CD14-positive monocyte (primary cell): Measurements from ENCODE around the gene WDFY3. TPM values are rescaled to one million over a fixed set of nuclear protein-coding genes. Genes with fewer than 3 reads are reported as not detected.

Experiments
- DNase-seq, 3 donors: peaks; one replicate each; pipeline ENCODE4 v3.0.0-alpha.2; 2011 to 2022
- H2AFZ ChIP-seq: 2 replicates; pipeline ENCODE4 v1.6.0; 2012; ENCODE audit warnings: mild to moderate bottlenecking, low read depth, low read length, inconsistent platforms; ENCODE audit not compliant: insufficient read depth, poor library complexity, severe bottlenecking
- H3K27ac ChIP-seq, 2 donors: 1 replicate in 1 of 2; 2 replicates in 1 of 2; pipeline ENCODE4 v1.5.1; 2012 to 2013; ENCODE audit warnings: low read length in 2 of 2, control low read depth in 1 of 2, inconsistent platforms in 1 of 2, low read depth in 1 of 2, mild to moderate bottlenecking in 1 of 2
- H3K27me3 ChIP-seq, 2 donors: one replicate each; pipeline versions ENCODE4 v1.6.0 to v1.6.1; 2011 to 2013; ENCODE audit warnings: low read length in 2 of 2; ENCODE audit not compliant: control insufficient read depth in 2 of 2, insufficient read depth in 2 of 2
- H3K36me3 ChIP-seq, 2 donors: replicated peaks in 1 of 2; 1 replicate in 1 of 2; 2 replicates in 1 of 2; pipeline versions ENCODE4 v1.5.1 to v1.6.1; 2012 to 2013; ENCODE audit warnings: low read length in 2 of 2, control low read depth in 1 of 2, inconsistent platforms in 1 of 2, mild to moderate bottlenecking in 1 of 2; ENCODE audit not compliant: insufficient read depth in 2 of 2, control insufficient read depth in 1 of 2
- H3K4me1 ChIP-seq, 2 donors: 1 replicate in 1 of 2; 2 replicates in 1 of 2; pipeline versions ENCODE4 v1.5.1 to v1.6.1; 2012 to 2013; ENCODE audit warnings: low read length in 2 of 2, control low read depth in 1 of 2, inconsistent platforms in 1 of 2, mild to moderate bottlenecking in 1 of 2, moderate library complexity in 1 of 2; ENCODE audit not compliant: insufficient read depth in 2 of 2, control insufficient read depth in 1 of 2
- H3K4me2 ChIP-seq: replicated peaks from 2 replicates; pipeline ENCODE3; 2012; ENCODE audit warnings: low read length, moderate library complexity, mild to moderate bottlenecking; ENCODE audit not compliant: poor library complexity, severe bottlenecking; ENCODE audit errors: extremely low read depth
- H3K4me3 ChIP-seq, 3 experiments: fragments of 200-600 bp in 1 of 3; sonication (generic) in 1 of 3; replicated peaks in 1 of 3; 1 replicate in 2 of 3; 2 replicates in 1 of 3; pipeline ENCODE4 v1.5.1; 2011 to 2013; ENCODE audit warnings: low read length in 3 of 3, mild to moderate bottlenecking in 3 of 3, control low read depth in 2 of 3, low read depth in 2 of 3, inconsistent platforms in 1 of 3, moderate library complexity in 1 of 3
- H3K79me2 ChIP-seq: 2 replicates; pipeline ENCODE4 v1.6.0; 2012; ENCODE audit warnings: mild to moderate bottlenecking, control low read depth, inconsistent platforms, low read length, moderate library complexity; ENCODE audit not compliant: insufficient read depth
- H3K9ac ChIP-seq: 2 replicates; pipeline ENCODE4 v1.6.0; 2017; ENCODE audit warnings: low read length, mild to moderate bottlenecking; ENCODE audit not compliant: insufficient read depth, poor library complexity, severe bottlenecking
- H3K9me3 ChIP-seq, 2 donors: replicated peaks in 1 of 2; 1 replicate in 1 of 2; 2 replicates in 1 of 2; pipeline versions ENCODE4 v1.5.1 to v1.6.1; 2012 to 2013; ENCODE audit warnings: low read length in 2 of 2, control low read depth in 1 of 2; ENCODE audit not compliant: control insufficient read depth in 1 of 2, insufficient read depth in 1 of 2
- H4K20me1 ChIP-seq: 2 replicates; pipeline ENCODE4 v1.6.0; 2012; ENCODE audit warnings: mild to moderate bottlenecking, low read length, control low read depth, moderate library complexity; ENCODE audit not compliant: insufficient read depth
- H3K27ac Mint-ChIP-seq, 7 donors: one replicate each; pipeline ENCODE4 v1.8.0; 2020; ENCODE audit warnings: mild to moderate bottlenecking in 7 of 7, mixed read lengths in 7 of 7, moderate library complexity in 6 of 7, inconsistent platforms in 2 of 7
- H3K27me3 Mint-ChIP-seq, 3 donors: one replicate each; pipeline ENCODE4 v1.8.0; 2021 to 2022; ENCODE audit warnings: low read depth in 3 of 3, mild to moderate bottlenecking in 3 of 3, mixed read lengths in 3 of 3, moderate library complexity in 3 of 3, inconsistent platforms in 1 of 3
- H3K36me3 Mint-ChIP-seq, 2 donors: one replicate each; pipeline ENCODE4 v1.8.0; 2020; ENCODE audit warnings: mixed read lengths in 2 of 2, inconsistent platforms in 1 of 2, mild to moderate bottlenecking in 1 of 2
- H3K4me1 Mint-ChIP-seq: one replicate; pipeline ENCODE4 v1.8.0; 2020; ENCODE audit warnings: mild to moderate bottlenecking, mixed read lengths
- H3K4me3 Mint-ChIP-seq, 2 donors: one replicate each; pipeline ENCODE4 v1.8.0; 2020; ENCODE audit warnings: mild to moderate bottlenecking in 2 of 2, mixed read lengths in 2 of 2, moderate library complexity in 1 of 2
- H3K9me3 Mint-ChIP-seq, 7 donors: one replicate each; pipeline ENCODE4 v1.8.0; 2020 to 2022; ENCODE audit warnings: mixed read lengths in 7 of 7, mild to moderate bottlenecking in 6 of 7, moderate library complexity in 6 of 7, inconsistent platforms in 2 of 7
- WGBS: methylation state at CpG from one replicate; pipeline ENCODE4 v1.1.5; 2013; ENCODE audit warnings: missing lambda C conversion rate; ENCODE audit not compliant: insufficient coverage; 5-methylcytosine and 5-hydroxymethylcytosine counted together
- intact Hi-C, 2 donors: fragments of 100-400 bp; cut with micrococcal nuclease; formaldehyde crosslinking; loops; one replicate each; pipeline versions ENCODE4 v1.15.0 to v1.15.1; 2023
- polyA plus RNA-seq, 3 donors: library from polyadenylated mRNA; depleted of rRNA in 1 of 3; unstranded in 2 of 3; stranded (reverse) in 1 of 3; fragments of 300-500 nt in 2 of 3; fragments of >200 nt in 1 of 3; fragmentation: Illumina TruSeq in 2 of 3; gene quantifications; 1 replicate in 2 of 3; 2 replicates in 1 of 3; pipeline ENCODE4 v1.2.3, GENCODE V29; 2012 to 2021
- TF ChIP-seq, protein P1 (sequence below): fragments of 200-600 bp; IDR thresholded peaks from one replicate; pipeline ENCODE4 v1.8.0; 2022; ENCODE audit warnings: antibody characterized with exemption, mild to moderate bottlenecking

WDFY3 gene
- polyA plus RNA-seq, 3 donors: 5.6 to 35.5 (median 5.9) TPM

DNA sequence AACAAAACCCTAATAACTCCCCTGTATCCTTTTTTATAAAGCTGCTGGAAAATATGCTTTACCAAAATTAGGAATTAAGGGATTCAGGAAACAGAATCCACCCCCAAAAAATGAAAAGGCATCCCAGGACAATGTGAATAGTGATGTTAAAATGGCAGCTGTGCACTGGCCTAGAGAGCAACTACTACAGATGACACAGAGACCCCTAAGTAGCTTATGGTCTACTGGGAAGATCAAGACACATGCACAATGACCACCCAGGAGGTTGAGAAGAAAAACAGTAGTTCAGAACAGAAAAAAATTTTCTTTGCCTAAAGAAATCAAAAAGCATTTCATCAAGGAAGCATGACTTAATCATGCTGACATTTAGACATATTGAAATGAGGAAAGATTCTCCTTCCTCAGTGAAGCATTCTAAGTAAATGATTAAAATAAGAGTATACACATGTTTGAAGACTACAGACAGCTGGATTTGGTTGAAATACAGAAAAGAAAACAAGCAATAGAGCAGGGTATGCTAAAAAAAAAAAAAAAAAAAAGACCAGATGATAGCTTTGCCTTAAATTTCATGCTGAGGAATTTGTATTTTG, 117.3 kb downstream of the WDFY3 start:
- Histone ChIP-seq H3K4me3 (no peak overlapping the region), H3K9ac (no peak overlapping the region), H3K27me3 (no peaks in the 10 kb centered on the region), H3K4me2 (no peak overlapping the region), H3K9me3 (no peaks in the 10 kb centered on the region), H3K4me1 (no peaks in the 10 kb centered on the region), H4K20me1 (peaks cover 50% of the 10 kb centered on the region), H3K79me2 (peaks cover 4% of the 10 kb centered on the region), H2AFZ (no peak overlapping the region), H3K27ac (no peak overlapping the region), H3K36me3 (peaks cover 35 to 78% of the 10 kb centered on the region in 2 donors)
- TF ChIP-seq, protein P1, sequence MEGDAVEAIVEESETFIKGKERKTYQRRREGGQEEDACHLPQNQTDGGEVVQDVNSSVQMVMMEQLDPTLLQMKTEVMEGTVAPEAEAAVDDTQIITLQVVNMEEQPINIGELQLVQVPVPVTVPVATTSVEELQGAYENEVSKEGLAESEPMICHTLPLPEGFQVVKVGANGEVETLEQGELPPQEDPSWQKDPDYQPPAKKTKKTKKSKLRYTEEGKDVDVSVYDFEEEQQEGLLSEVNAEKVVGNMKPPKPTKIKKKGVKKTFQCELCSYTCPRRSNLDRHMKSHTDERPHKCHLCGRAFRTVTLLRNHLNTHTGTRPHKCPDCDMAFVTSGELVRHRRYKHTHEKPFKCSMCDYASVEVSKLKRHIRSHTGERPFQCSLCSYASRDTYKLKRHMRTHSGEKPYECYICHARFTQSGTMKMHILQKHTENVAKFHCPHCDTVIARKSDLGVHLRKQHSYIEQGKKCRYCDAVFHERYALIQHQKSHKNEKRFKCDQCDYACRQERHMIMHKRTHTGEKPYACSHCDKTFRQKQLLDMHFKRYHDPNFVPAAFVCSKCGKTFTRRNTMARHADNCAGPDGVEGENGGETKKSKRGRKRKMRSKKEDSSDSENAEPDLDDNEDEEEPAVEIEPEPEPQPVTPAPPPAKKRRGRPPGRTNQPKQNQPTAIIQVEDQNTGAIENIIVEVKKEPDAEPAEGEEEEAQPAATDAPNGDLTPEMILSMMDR: no peak
- H3K27me3 Mint-ChIP-seq: peaks cover 0 to 2% (median 0%) of the 10 kb centered on the region in 3 donors
- no peaks in the 10 kb centered on the region for H3K9me3 Mint-ChIP-seq
- no peak overlapping the region for H3K4me3 Mint-ChIP-seq
- intact Hi-C loops: no loop called here
- DNase-seq: no peak
- H3K4me1 Mint-ChIP-seq: no peaks in the 10 kb centered on the region
- H3K27ac Mint-ChIP-seq: peak overlapping the region in 3 of 7 donors; percentile 4 to 15 (median 11)
- H3K36me3 Mint-ChIP-seq: peaks cover 58 to 88% of the 10 kb centered on the region in 2 donors

DNA sequence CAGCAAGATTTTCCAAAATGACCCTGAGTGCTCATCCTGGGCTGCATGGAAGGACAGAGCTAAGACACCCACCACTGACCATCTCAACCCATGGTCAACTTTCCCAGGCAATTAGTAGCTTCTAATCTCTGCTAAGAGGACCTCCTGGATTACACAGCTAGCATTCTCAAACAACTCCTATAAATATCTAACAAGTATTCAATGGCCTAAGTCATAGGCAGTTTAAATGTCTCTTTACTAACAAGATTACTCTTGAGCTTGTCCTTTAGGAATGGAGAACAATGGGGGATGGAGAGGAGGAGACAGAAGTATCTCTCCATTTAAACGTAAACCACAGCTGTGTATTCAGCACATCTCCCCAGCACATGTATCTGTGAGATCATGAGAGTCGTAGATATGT, 118.1 kb downstream of the WDFY3 start:
- peaks cover 0 to 2% (median 0%) of the 10 kb centered on the region in 3 donors for H3K27me3 Mint-ChIP-seq
- H3K4me1 Mint-ChIP-seq: no peaks in the 10 kb centered on the region
- H3K4me3 ChIP-seq: no peak overlapping the region
- intact Hi-C loops: no loop called here
- H3K27ac Mint-ChIP-seq: peak overlapping the region in 2 of 7 donors; percentile 25 to 43
- WGBS: no CpG with 5 or more reads among the region's 2 CpGs
- peaks cover 33 to 75% of the 10 kb centered on the region in 2 donors for H3K36me3 ChIP-seq
- no peak for DNase-seq
- TF ChIP-seq, protein P1: no peak
- H3K36me3 Mint-ChIP-seq: peaks cover 56 to 84% of the 10 kb centered on the region in 2 donors
- H3K4me3 Mint-ChIP-seq: no peak overlapping the region
- H3K9me3 ChIP-seq: no peaks in the 10 kb centered on the region
- H3K27me3 ChIP-seq: no peaks in the 10 kb centered on the region
- H2AFZ ChIP-seq: no peak overlapping the region
- no peaks in the 10 kb centered on the region for H3K4me1 ChIP-seq
- no peak overlapping the region for H3K4me2 ChIP-seq
- H3K79me2 ChIP-seq: peaks cover 4% of the 10 kb centered on the region
- H3K9ac ChIP-seq: no peak overlapping the region
- peaks cover 52% of the 10 kb centered on the region for H4K20me1 ChIP-seq
- H3K9me3 Mint-ChIP-seq: no peaks in the 10 kb centered on the region
- H3K27ac ChIP-seq: peak overlapping the region in 1 of 2 donors; percentile 22
